Activated CD8-positive, alpha-beta memory T cell treated with anti-CD3 and anti-CD28 coated beads, Interleukin-2, amount 50 U/mL, for 4 hours (primary cell): ENCODE measurements around the gene LRP1B.
"Not testable (repeated sequence)": the region's sequence is repeated elsewhere in the genome, so short reads cannot be mapped to it uniquely, and the experiment has no call there.

ENCODE experiments used
- DNase-seq: peaks from one replicate; pipeline ENCODE4 v3.0.0-alpha.2; 2020

Gene LRP1B

GRCh38 chr2:142100139-142100873, 30.5 kb downstream of the LRP1B start:
- DNase-seq = no peak

GRCh38 chr2:142097711-142098110, 33.1 kb downstream of the LRP1B start:
- DNase-seq = no peak

- no peak for DNase-seq
These were observed 35.2 kb downstream of the LRP1B start for GRCh38 chr2:142095647-142096046.

GRCh38 chr2:142094233-142094632, 36.6 kb downstream of the LRP1B start:
- no peak for DNase-seq

GRCh38 chr2:142088058-142088568, 42.7 kb downstream of the LRP1B start:
- DNase-seq = no peak

GRCh38 chr2:142087585-142087984, 43.2 kb downstream of the LRP1B start:
- DNase-seq = not testable (repeated sequence)

GRCh38 chr2:142082368-142082767, 48.4 kb downstream of the LRP1B start:
- DNase-seq = no peak

GRCh38 chr2:142076317-142076716, 54.5 kb downstream of the LRP1B start:
- no peak for DNase-seq

- no peak for DNase-seq
These were observed 55.0 kb downstream of the LRP1B start for GRCh38 chr2:142075826-142076225.

GRCh38 chr2:142069251-142069888, 61.4 kb downstream of the LRP1B start:
- no peak for DNase-seq

GRCh38 chr2:142065700-142066099, 65.1 kb downstream of the LRP1B start:
- no peak for DNase-seq

- no peak for DNase-seq
These were observed 65.7 kb downstream of the LRP1B start for GRCh38 chr2:142065156-142065555.

GRCh38 chr2:142061733-142062132, 69.1 kb downstream of the LRP1B start:
- DNase-seq = no peak

- no peak for DNase-seq
These were observed 72.7 kb downstream of the LRP1B start for GRCh38 chr2:142058149-142058548.

GRCh38 chr2:142056784-142057183, 74.0 kb downstream of the LRP1B start:
- DNase-seq = no peak

- no peak for DNase-seq
These were observed 78.5 kb downstream of the LRP1B start for GRCh38 chr2:142052220-142052863.

GRCh38 chr2:142048581-142048980, 82.2 kb downstream of the LRP1B start:
- DNase-seq = no peak

GRCh38 chr2:142045641-142046040, 85.2 kb downstream of the LRP1B start:
- DNase-seq = no peak

- DNase-seq = no peak
These were observed 86.6 kb downstream of the LRP1B start for GRCh38 chr2:142044197-142044596.

- DNase-seq = no peak
These were observed 88.1 kb downstream of the LRP1B start for GRCh38 chr2:142042536-142043199.

- DNase-seq = no peak
These were observed 88.8 kb downstream of the LRP1B start for GRCh38 chr2:142041996-142042395.

- no peak for DNase-seq
These were observed 89.7 kb downstream of the LRP1B start for GRCh38 chr2:142041105-142041504.

GRCh38 chr2:142040556-142040955, 90.3 kb downstream of the LRP1B start:
- no peak for DNase-seq
